Activated T-helper 2 cell treated with anti-CD3 and anti-CD28 coated beads, Interferon-gamma antibody, Interleukin-2, Interleukin-4, amounts not matched to agents 10 μg/mL and 5 μg/mL and 100 μg/mL, durations not matched to agents 14 hours and 24 hours and 36 hours (primary cell): ENCODE measurements around the gene SOWAHA. TPM values are rescaled to one million over a fixed set of nuclear protein-coding genes. Genes with fewer than 3 reads are reported as not detected.
"Not testable (repeated sequence)": the region's sequence is repeated elsewhere in the genome, so short reads cannot be mapped to it uniquely, and the experiment has no call there.

Experiments
- DNase-seq: peaks from one replicate; pipeline ENCODE4 v3.0.0; 2021; ENCODE audit warnings: low spot score
- H3K27ac Mint-ChIP-seq: one replicate; pipeline ENCODE4 v1.8.0; 2021; ENCODE audit warnings: mixed read lengths
- H3K27me3 Mint-ChIP-seq: one replicate; pipeline ENCODE4 v1.8.0; 2021; ENCODE audit warnings: low read depth, mixed read lengths
- H3K36me3 Mint-ChIP-seq: one replicate; pipeline ENCODE4 v1.8.0; 2021; ENCODE audit warnings: low read depth, mixed read lengths
- H3K4me1 Mint-ChIP-seq: one replicate; pipeline ENCODE4 v1.8.0; 2021; ENCODE audit warnings: low read depth, mixed read lengths
- H3K4me3 Mint-ChIP-seq: one replicate; pipeline ENCODE4 v1.8.0; 2021; ENCODE audit warnings: low read depth, mild to moderate bottlenecking, moderate library complexity, mixed read lengths
- H3K9me3 Mint-ChIP-seq: one replicate; pipeline ENCODE4 v1.8.0; 2021; ENCODE audit warnings: mixed read lengths
- intact Hi-C: fragments of 100-400 bp; cut with micrococcal nuclease; formaldehyde crosslinking; loops from one replicate; pipeline ENCODE4 v1.15.1; 2023
- total RNA-seq: library from RNA; stranded (reverse); gene quantifications from 2 replicates; pipeline ENCODE4 v1.2.3, GENCODE V29; 2022

The SOWAHA gene
- total RNA-seq, 1 donor from 2014 or later, result 0.32 TPM

DNA sequence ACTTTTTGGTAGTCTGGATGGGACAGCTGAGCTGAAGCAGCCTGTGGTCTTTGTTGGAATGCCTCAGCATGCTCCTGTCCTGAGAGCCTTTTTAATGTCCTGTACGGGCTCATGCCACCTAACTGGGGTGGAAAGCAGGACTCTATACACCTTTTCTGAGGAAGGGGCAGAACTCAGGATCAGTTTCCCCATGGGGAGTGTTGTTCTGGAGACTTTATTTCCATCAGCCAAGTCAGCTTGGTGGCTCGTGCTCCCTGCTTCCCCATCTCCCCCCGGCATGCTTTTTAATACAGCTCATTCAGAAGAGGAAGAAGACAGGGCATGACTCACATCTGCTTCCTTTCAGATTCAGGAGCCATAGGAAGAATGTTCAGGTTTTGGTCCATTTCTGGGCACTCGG is 31.0 kb upstream of the SOWAHA start:
- peaks cover 25% of the 10 kb centered on the region for H3K4me1 Mint-ChIP-seq
- H3K36me3 Mint-ChIP-seq, result peaks cover 2% of the 10 kb centered on the region
- no peak for DNase-seq
- H3K4me3 Mint-ChIP-seq, result no peak overlapping the region
- intact Hi-C loops, result no loop called here
- H3K9me3 Mint-ChIP-seq, result no peaks in the 10 kb centered on the region
- H3K27me3 Mint-ChIP-seq, result peaks cover 64% of the 10 kb centered on the region
- no peak overlapping the region for H3K27ac Mint-ChIP-seq

GRCh38 chr5:132785365-132785764 is 27.7 kb upstream of the SOWAHA start:
- H3K4me1 Mint-ChIP-seq, result peaks cover 11% of the 10 kb centered on the region
- H3K27me3 Mint-ChIP-seq, result peaks cover 57% of the 10 kb centered on the region
- H3K4me3 Mint-ChIP-seq, result no peak overlapping the region
- no peaks in the 10 kb centered on the region for H3K36me3 Mint-ChIP-seq
- intact Hi-C loops, result no loop called here
- H3K9me3 Mint-ChIP-seq, result no peaks in the 10 kb centered on the region
- H3K27ac Mint-ChIP-seq, result no peak overlapping the region
- no peak for DNase-seq

DNA sequence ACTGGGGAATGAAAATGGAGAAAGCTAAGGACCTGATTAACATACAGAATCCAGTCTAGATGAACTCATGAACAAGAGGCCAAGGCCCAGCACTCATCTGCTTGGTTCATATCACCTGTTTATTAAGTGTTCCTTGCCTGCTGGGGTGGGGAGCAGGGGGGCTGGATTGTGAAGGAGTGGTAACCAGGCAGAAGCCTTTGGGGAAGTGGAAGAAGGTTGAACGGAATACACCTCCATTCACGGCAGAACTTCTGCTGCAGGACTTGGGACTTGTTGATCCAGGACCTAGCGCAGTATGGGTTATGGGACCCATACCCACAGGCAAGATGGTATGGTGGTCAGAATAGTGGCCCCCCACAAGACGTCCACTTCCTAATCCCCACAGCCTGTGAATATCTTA is 27.2 kb upstream of the SOWAHA start:
- Mint-ChIP-seq H3K27ac (no peak overlapping the region), H3K36me3 (no peaks in the 10 kb centered on the region), H3K4me3 (no peak overlapping the region), H3K4me1 (peaks cover 9% of the 10 kb centered on the region), H3K27me3 (peaks cover 54% of the 10 kb centered on the region), H3K9me3 (no peaks in the 10 kb centered on the region)
- intact Hi-C loops, result no loop called here
- no peak for DNase-seq

DNA sequence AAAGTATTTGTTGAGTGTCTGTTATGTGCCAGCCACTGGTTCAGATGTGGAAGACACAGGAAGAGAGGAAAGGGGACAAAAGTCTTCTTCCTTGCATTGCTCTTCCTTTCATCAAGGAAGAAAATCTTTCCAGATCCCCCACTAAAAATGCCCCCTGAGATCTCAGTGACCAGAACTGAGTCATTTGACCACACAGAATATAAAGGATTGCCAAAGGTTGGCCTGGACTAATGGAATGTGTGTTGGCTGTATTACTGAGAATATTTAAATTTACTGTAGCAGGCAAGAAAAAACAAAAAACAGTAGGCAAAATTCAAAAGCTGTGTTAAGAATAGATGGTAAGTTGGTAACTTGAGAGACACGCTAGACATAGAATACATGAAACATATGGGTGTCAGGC is 26.0 kb upstream of the SOWAHA start:
- H3K36me3 Mint-ChIP-seq, result no peaks in the 10 kb centered on the region
- H3K27ac Mint-ChIP-seq, result no peak overlapping the region
- peaks cover 7% of the 10 kb centered on the region for H3K4me1 Mint-ChIP-seq
- H3K9me3 Mint-ChIP-seq, result no peaks in the 10 kb centered on the region
- no peak overlapping the region for H3K4me3 Mint-ChIP-seq
- H3K27me3 Mint-ChIP-seq, result peaks cover 48% of the 10 kb centered on the region
- DNase-seq, result no peak
- intact Hi-C loops, result no loop called here

GRCh38 chr5:132788508-132788907 is 24.6 kb upstream of the SOWAHA start:
- Mint-ChIP-seq H3K9me3 (no peaks in the 10 kb centered on the region), H3K36me3 (no peaks in the 10 kb centered on the region), H3K4me3 (no peak overlapping the region), H3K4me1 (peaks cover 4% of the 10 kb centered on the region), H3K27ac (no peak overlapping the region), H3K27me3 (peaks cover 47% of the 10 kb centered on the region)
- intact Hi-C loops, result no loop called here
- no peak for DNase-seq

DNA sequence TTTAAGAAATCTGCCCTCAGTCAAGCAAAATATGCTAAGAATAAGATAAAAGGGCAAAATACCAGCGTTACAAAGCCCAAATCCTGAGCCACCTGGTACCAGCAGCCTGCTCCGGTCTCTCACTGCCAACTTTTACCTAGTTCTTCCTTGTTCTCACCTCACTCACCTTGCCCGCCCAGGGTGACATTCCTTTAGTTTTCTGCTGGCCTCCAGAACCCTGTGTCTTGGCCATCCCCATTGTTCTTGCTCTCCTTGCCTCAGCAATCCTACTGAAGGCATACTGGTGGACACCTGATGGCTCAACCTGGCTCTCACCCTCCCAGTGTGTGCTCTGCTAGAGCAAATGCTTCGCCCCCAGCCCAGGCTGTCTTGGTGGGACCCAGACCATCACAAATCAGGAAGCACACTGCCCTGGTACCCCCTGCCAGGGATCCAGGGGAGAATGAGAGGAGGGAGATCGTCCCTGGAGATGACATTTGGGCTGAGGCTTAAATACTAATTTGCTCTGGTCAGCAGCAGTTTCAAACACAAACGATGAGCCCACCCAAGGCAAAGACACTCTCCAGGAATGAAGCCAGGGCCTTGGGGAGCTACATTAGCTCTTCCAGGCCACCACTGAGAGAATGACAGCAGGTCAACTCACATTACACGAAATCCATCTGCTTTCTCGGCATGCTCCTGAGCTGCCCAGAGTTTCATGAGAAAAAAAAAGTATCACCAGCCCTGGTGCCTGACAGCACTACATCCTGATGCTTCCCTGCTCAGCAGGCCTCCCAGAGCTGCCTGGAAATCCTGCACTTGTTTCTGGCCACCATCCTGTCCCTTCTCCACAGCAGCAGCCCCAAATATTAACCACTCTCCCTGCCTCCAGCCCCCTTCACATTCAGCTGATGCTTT is 23.9 kb upstream of the SOWAHA start:
- Mint-ChIP-seq H3K9me3 (no peaks in the 10 kb centered on the region), H3K27me3 (peaks cover 50% of the 10 kb centered on the region), H3K4me1 (peaks cover 4% of the 10 kb centered on the region), H3K4me3 (no peak overlapping the region), H3K27ac (no peak overlapping the region), H3K36me3 (no peaks in the 10 kb centered on the region)
- intact Hi-C loops, result no loop called here
- DNase-seq, result no peak

DNA sequence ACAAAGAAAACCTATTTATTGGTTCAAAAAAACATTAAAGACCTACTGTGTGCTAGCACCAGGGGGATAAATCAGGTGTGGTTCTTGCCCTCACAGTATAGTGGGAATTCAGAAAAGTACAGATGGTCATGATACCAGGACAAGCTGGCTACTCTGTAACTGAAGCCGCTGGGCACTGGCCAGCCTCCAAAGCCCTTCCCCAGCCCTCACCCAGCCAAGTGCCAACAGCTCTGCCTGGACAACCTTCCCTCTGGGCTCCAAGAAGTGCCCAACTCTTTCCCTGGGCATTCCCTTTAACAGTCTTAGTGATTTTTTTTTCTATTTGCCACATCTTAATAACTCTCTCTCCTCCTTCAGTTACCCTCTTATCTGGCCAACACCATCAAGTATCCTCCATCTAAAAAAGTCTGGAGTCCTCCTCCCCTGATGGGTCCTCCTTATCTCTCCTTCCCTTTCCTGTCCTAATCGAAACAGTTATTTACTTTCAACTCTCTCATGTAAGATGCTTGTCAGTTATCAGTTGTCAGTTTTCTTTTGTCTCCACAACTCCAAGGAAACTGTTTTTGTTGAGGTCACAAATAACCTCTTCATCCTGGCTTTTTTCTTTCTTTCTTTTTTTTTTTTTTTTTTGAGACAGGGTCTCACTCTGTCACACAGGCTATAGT is 22.8 kb upstream of the SOWAHA start:
- no peaks in the 10 kb centered on the region for H3K36me3 Mint-ChIP-seq
- DNase-seq, result no peak
- peaks cover 4% of the 10 kb centered on the region for H3K4me1 Mint-ChIP-seq
- intact Hi-C loops, result no loop called here
- H3K27me3 Mint-ChIP-seq, result peaks cover 52% of the 10 kb centered on the region
- H3K9me3 Mint-ChIP-seq, result no peaks in the 10 kb centered on the region
- H3K4me3 Mint-ChIP-seq, result no peak overlapping the region
- no peak overlapping the region for H3K27ac Mint-ChIP-seq

DNA sequence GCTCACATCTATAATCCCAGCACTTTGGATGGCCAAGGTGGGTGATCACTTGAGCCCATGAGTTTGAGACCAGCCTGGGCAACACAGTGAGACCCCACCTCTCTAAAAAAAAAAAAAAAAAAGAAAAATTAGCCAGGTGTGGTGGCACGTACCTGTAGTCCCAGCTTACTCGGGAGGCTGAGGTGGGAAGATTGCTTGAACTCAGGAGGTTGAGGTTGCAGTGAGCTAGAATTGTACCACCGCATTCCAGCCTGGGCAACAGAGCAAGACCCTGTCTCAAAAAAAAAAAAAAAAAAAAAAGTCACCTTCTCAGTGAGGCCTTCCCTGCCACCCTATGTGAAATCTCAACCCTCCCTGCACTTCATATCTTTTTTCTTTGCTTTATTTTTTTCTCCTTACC is 22.1 kb upstream of the SOWAHA start:
- no peak for DNase-seq
- no peak overlapping the region for H3K27ac Mint-ChIP-seq
- H3K4me1 Mint-ChIP-seq, result peaks cover 4% of the 10 kb centered on the region
- no peaks in the 10 kb centered on the region for H3K9me3 Mint-ChIP-seq
- no peaks in the 10 kb centered on the region for H3K36me3 Mint-ChIP-seq
- intact Hi-C loops, result no loop called here
- H3K27me3 Mint-ChIP-seq, result peaks cover 47% of the 10 kb centered on the region
- H3K4me3 Mint-ChIP-seq, result no peak overlapping the region

- H3K4me3 Mint-ChIP-seq, result no peak overlapping the region
- H3K9me3 Mint-ChIP-seq, result no peaks in the 10 kb centered on the region
- H3K4me1 Mint-ChIP-seq, result peaks cover 5% of the 10 kb centered on the region
- no peak for DNase-seq
- no peak overlapping the region for H3K27ac Mint-ChIP-seq
- H3K36me3 Mint-ChIP-seq, result no peaks in the 10 kb centered on the region
- H3K27me3 Mint-ChIP-seq, result peaks cover 40% of the 10 kb centered on the region
- intact Hi-C loops, result no loop called here
Observed at GRCh38 chr5:132797651-132798050, 15.5 kb upstream of the SOWAHA start.

GRCh38 chr5:132799392-132799791 is 13.7 kb upstream of the SOWAHA start:
- Mint-ChIP-seq H3K4me1 (peaks cover 5% of the 10 kb centered on the region), H3K27ac (no peak overlapping the region), H3K27me3 (peaks cover 50% of the 10 kb centered on the region), H3K36me3 (no peaks in the 10 kb centered on the region), H3K4me3 (no peak overlapping the region), H3K9me3 (no peaks in the 10 kb centered on the region)
- intact Hi-C loops, result no loop called here
- no peak for DNase-seq

DNA sequence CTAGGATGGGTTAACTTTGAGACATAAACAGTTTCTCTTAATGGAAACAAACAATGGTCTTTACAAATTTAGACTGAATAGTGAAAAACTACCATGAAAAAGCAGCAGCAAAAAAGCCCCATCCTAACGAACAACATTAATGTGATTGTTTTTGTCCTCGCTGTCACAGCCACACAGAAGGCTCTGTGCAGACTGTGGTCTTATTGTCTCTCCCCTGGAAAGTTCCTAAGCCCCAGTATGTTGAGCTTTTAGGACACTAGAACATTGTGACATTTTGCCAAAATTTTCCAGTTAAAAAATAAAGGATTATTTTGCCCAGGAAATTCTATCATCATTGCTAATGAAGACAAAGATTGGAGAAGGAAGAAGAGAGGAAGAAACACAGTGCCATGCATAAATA is 12.6 kb upstream of the SOWAHA start:
- intact Hi-C loops, result loop anchor here (5.0 kb wide), 1 partner anchor 208 kb away; no protein-coding TSS in a partner anchor
- Mint-ChIP-seq H3K4me1 (peaks cover 5% of the 10 kb centered on the region), H3K27ac (no peak overlapping the region), H3K4me3 (no peak overlapping the region), H3K36me3 (no peaks in the 10 kb centered on the region), H3K27me3 (peaks cover 52% of the 10 kb centered on the region), H3K9me3 (no peaks in the 10 kb centered on the region)
- DNase-seq, result no peak

DNA sequence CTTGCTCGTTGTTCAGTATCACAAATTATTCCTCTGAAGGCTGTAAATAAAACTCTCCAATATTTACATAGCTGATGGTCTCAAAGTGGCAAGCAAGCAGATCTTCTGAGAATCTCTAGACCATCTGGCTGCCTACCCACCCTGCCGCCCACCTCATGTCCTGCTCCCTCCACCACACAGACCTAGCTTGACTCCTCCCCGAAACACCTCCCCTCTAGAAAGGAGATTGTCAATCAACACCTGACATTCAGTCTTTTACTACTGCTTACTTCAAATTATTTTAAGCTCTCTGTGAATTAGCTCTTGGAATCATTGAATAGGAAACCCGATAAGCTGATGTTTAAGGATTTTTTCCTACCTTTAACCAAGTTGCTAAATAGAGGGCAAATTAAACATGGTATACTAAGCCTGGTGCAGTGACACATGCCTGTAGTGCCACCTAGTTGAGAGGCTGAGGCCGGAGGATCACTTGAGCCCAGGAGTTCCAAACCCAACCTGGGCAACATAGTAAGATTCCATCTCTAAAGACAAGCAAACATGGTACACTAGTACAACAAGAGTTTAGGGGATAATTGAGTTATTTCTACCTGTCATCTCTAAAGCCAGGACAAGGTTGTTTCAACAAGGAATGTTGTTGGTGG is 10.9 kb upstream of the SOWAHA start:
- H3K27ac Mint-ChIP-seq, result no peak overlapping the region
- no peaks in the 10 kb centered on the region for H3K9me3 Mint-ChIP-seq
- peaks cover 5% of the 10 kb centered on the region for H3K4me1 Mint-ChIP-seq
- DNase-seq, result no peak
- no peak overlapping the region for H3K4me3 Mint-ChIP-seq
- no peaks in the 10 kb centered on the region for H3K36me3 Mint-ChIP-seq
- intact Hi-C loops, result loop anchor here (5.0 kb wide), 1 partner anchor 210 kb away; no protein-coding TSS in a partner anchor
- H3K27me3 Mint-ChIP-seq, result peaks cover 48% of the 10 kb centered on the region

DNA sequence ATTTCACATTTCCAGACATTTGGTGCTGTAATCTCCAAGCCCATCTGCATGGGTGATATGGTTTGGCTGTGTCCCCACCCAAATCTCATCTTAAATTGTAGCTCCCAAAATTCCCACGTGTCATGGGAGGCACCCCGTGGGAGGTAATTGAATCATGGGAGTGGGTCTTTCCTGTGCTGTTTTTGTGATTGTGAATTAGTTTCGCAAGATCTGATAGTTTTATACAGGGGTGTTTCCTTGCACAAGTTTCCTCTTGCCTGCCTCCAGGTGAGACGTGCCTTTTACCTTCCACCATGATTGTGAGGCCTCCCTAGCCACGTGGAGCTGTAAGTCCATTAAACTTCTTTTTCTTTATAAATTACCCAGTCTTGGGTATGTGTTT is 10.4 kb upstream of the SOWAHA start:
- peaks cover 51% of the 10 kb centered on the region for H3K27me3 Mint-ChIP-seq
- DNase-seq, H3K4me1 Mint-ChIP-seq, H3K27ac Mint-ChIP-seq, H3K4me3 Mint-ChIP-seq, H3K9me3 Mint-ChIP-seq, H3K36me3 Mint-ChIP-seq: not testable (repeated sequence)
- intact Hi-C loops, result loop anchor here (5.0 kb wide), 1 partner anchor 210 kb away; no protein-coding TSS in a partner anchor
